GM19193 (cell line): ENCODE measurements around the gene BABAM2.

Experiments
- POLR2A ChIP-seq: IDR thresholded peaks from 4 replicates; pipeline ENCODE4 v1.6.1; 2011; ENCODE audit not compliant: insufficient read depth, insufficient read length; ENCODE audit errors: extremely low read depth

BABAM2 gene

GRCh38 chr2:28350791-28351285 lies 460.3 kb downstream of the BABAM2 start:
- TF ChIP-seq POLR2A = no peak

GRCh38 chr2:28351621-28352020 lies 461.1 kb downstream of the BABAM2 start:
- TF ChIP-seq POLR2A = no peak

DNA sequence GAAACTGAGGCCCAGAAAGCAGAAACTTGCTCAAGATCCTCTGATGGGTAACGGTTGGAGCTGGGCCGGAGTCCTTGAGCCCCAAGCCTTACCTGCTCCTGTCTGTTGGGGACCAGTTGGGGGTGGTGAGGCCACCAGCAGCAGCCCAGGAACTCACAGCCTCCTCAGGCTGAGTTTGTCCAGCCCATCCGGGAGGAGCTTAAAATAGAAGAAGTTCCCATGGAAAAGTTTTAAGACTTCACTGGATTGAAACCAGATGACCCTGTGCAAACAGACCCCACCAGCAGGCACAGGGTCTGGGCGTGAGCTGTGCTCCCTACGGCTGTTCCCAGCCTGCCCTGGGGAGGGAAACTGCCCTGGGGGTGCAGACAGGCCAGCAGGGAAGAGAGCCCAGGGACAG lies 461.6 kb downstream of the BABAM2 start:
- no peak for TF ChIP-seq POLR2A

GRCh38 chr2:28352610-28353195 lies 462.2 kb downstream of the BABAM2 start:
- TF ChIP-seq POLR2A = no peak

DNA sequence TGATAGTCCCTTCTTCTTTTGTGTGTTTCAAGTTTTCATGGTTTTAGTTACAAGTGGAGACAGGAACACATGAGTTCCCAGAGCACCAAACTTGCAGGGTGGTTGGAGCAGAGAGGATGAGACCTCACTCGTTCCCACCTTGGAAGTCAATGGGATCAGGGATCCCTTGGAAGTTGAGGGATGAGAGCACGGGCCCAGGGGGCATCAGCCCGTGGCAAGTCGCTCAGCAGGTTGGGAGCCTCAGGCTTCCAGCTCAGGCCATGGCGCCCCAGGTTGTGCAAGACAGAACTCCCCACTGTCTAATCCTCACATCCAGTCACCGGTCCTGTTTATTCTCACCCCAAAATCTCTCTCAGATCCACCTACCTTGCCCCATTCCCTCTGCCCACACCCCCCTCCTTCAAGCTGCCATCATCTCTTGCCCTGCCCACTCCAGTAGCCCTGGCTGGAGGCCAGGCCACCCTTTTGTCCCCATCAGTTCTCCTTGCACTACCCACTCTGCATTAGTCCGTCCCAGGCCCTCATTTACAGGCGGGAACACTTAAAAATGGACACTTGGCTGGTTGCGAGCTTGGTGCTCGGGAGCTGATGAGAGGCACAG lies 464.5 kb downstream of the BABAM2 start:
- TF ChIP-seq POLR2A = no peak

DNA sequence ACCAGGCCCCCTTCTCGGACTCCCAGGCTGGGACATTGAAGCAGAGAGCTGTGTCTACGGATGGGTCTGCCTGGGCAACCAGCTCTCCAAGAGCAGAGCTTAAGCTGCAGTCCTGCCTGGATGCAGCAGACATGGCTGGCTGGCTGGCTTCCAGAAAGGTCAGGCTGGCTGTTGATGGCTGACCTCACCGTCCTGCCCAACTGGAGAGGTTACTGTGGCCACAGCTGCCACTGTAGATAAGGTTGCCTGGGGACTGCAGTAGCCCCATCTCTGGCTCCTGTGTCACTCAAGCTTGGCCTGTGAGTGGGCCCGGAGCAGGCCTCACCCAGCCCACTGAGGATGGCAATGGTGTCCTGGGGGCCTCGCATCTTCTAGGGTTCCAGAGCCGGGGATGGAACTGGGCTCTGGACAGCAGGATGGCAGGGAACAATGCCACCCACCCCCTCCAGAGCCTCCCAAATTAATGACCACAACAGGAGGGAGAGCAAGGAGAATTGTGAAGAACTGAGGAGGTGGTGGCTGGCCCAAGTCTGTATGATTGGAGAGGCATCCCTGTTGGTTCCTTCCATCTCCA lies 465.1 kb downstream of the BABAM2 start:
- no peak for TF ChIP-seq POLR2A

DNA sequence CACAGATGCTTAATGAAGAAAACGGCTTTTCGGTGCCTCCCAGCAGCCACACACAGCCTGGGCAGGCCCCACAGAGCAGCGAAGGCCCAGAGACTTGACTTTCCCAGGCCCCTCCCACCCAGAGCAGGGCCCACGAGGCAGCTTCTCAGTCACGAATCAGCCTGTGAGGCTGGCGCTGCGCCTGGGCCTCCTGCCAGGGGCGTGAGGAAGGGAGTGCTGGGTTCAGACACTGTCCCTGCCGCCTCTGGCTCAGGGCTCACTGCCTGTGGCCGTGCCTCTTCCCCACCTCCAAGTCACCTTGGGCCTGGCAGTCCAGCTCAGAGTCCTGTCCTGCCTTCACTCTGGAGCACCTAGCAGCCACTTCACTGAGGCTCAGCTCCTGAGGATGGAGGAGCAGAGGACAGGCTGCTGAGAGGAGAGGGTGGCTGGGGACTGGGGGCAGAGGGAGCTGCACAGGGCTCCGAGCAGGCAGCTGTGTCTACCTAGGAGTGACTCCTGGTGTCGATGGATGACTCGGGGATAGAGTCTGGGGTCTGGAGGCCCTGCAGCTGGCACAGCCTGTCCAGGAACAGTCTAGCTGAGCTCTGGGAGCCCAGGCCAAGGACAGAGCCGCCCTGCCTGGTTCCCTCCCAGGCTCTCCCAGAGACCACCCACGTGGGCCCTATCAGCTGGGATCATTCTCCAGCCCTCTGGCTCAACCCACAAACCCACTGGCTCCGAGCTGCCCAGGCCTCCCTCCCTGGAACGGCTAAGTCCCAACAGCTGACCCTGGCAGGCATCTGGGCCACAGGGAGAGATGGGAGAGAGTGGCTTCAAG lies 465.8 kb downstream of the BABAM2 start:
- no peak for TF ChIP-seq POLR2A

DNA sequence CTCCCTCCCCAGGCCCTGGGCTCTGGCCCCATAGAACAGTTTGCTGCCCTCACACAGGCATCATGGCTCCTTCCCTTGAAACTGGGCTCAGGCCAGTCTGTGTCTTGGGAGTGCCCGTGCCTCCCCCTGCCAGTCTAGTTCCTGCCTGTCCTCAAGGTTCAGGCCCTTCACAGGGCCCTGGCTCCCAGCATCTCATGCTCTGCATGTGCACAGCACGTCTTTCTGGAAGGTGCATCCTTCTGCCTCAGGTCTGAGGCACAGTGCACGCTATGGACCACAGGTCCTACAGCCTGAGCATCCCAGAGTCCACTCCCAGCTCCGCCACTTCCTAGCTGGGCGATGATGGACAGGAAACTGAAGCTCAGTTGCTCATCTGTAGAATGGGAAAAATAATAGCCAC lies 466.5 kb downstream of the BABAM2 start:
- TF ChIP-seq POLR2A = no peak

GRCh38 chr2:28357948-28358667 lies 467.6 kb downstream of the BABAM2 start:
- TF ChIP-seq POLR2A = no peak

DNA sequence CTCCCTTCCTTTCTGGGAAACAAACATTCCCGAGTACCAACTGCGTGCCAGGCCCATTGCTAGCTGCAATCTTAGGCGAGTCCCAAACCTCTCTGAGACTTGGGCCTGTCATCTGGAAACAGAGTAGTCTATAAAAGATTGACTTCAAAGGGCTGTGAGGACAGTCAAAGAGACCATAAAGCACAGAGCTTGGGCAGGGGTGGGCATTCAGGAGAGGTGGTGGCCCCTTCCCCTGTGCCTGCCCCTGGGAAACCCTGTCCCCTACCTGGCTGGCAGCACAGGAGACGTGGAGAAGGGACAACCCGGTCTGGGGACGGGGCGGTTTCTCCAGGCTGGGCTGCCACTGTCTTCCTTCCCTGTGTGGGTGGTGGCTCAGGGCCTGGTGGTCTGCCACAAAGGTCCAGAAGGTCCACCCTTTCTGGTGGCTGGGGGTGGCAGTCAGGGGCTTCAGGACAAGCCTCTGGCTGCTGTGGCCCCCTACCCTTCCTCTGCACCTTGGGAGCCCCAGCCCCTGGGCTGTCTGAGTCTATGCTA lies 468.2 kb downstream of the BABAM2 start:
- TF ChIP-seq POLR2A = no peak

GRCh38 chr2:28359222-28360057 lies 468.9 kb downstream of the BABAM2 start:
- no peak for TF ChIP-seq POLR2A

DNA sequence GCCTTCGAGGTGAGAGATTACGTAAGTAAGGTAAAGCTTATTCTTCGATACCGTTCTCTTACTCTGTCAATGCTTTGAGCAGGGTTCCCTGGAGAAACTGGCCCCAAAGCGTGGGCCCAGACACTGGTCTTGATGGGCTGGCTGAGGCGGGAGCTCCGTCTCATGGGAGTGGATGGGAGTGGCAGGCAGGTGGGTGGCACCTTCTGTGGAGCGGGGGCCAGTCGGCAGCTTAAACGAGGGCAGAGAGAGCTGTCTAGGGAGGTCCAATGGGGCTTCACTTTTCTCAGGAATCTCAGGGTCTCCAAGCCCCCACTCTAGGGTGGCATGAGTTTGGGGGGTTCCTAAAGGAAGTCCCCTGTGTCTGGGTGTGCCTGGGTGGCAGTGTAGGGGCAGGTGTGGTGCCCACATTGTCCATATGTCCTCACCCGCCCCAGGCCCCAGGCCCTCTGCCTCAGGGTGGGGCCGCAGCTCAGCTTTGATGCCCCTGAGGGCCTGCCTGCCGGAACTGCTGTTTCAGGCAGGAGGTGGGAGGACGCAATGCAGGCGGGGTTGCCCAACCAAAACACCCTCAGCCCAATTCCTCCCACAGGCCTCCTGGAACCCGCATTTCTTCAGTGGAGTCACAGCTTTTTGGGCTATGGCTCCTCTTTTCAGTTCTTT lies 469.7 kb downstream of the BABAM2 start:
- TF ChIP-seq POLR2A = no peak

DNA sequence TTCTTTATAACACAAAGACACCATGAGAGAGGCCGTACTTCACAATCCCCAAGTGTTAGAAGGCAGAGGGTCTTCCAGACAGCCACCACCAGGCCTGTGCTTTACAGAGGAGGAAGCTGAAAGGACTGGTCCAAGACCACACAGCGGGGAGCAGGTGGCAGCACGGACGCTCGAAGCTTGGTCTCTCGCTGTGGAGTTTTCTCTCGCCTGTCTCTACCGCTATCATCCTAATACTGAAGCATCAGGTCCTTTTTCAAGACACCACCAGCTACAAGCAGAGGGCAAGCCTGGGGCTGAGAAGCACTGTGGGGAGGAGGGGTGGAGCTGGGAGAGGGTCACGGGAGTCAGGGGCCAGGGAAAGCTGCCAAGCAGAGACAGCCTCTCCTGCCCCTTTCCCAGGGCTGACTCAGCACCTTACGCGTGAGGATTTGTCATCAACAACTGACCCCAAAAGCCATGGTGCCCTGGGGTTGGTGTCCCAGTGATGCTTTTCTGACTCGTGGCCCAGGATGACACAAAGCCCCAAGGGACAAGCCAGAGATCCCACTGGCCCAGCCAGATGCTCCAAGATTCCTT lies 470.3 kb downstream of the BABAM2 start:
- TF ChIP-seq POLR2A = no peak
